ENCODE measurements around the gene GNG14.
"Not testable (repeated sequence)": the region's sequence is repeated elsewhere in the genome, so short reads cannot be mapped to it uniquely, and the experiment has no call there.

The GNG14 gene

GRCh38 chr19:12695997-12696365, 8.2 kb downstream of the GNG14 start:
- H3K36me3 ChIP-seq = peaks cover 25% of the 10 kb centered on the region
- no peak for DNase-seq
- no peaks in the 10 kb centered on the region for H3K4me1 ChIP-seq
- H3K4me3 ChIP-seq (ENCODE audit: low read depth, low read length) = peak overlapping the region; percentile 92
- H3K27me3 ChIP-seq = no peaks in the 10 kb centered on the region
- no peak for TF ChIP-seq CTCF (IDR thresholded peaks at IDR 0.05; ENCODE audit: low read depth, low read length)
- H3K9me3 ChIP-seq = no peaks in the 10 kb centered on the region

GRCh38 chr19:12696366-12697335, 8.9 kb downstream of the GNG14 start, which contains the start of gene FBXW9:
Gene FBXW9, minus strand, starts transcription at chr19:12696631. Its CDS starts 50 bp downstream, at chr19:12696581.
- H3K36me3 ChIP-seq = peaks cover 31% of the 10 kb centered on the region
- no peak for TF ChIP-seq CTCF (IDR thresholded peaks at IDR 0.05; ENCODE audit: low read depth, low read length)
- H3K9me3 ChIP-seq = no peaks in the 10 kb centered on the region
- peak within 1 kb of the TSS; percentile 92 for H3K4me3 ChIP-seq (ENCODE audit: low read depth, low read length)
- no peaks in the 10 kb centered on the region for H3K27me3 ChIP-seq
- H3K4me1 ChIP-seq = no peaks in the 10 kb centered on the region
- DNase-seq = peak; percentile 96

- H3K9me3 ChIP-seq, H3K4me1 ChIP-seq, DNase-seq, H3K27me3 ChIP-seq: not testable (repeated sequence)
- peak overlapping the region; percentile 92; the same call in 1 of the 2 replicates for H3K4me3 ChIP-seq (ENCODE audit: low read depth, low read length)
- peaks cover 39% of the 10 kb centered on the region for H3K36me3 ChIP-seq
Observed at GRCh38 chr19:12697425-12697824, 9.6 kb downstream of the GNG14 start.

GRCh38 chr19:12698138-12698537, 10.3 kb downstream of the GNG14 start:
- no peak for TF ChIP-seq CTCF (IDR thresholded peaks at IDR 0.05; ENCODE audit: low read depth, low read length)
- Histone ChIP-seq H3K4me3 (ENCODE audit: low read depth, low read length) (no peak overlapping the region), H3K27me3 (no peaks in the 10 kb centered on the region), H3K4me1 (peaks cover 3% of the 10 kb centered on the region), H3K9me3 (no peaks in the 10 kb centered on the region), H3K36me3 (peaks cover 46% of the 10 kb centered on the region)
- no peak for DNase-seq

- no peak for DNase-seq
- Histone ChIP-seq H3K36me3 (peaks cover 82% of the 10 kb centered on the region), H3K27me3 (no peaks in the 10 kb centered on the region), H3K4me1 (peaks cover 6% of the 10 kb centered on the region), H3K4me3 (ENCODE audit: low read depth, low read length) (no peak overlapping the region), H3K9me3 (no peaks in the 10 kb centered on the region)
- TF ChIP-seq CTCF (IDR thresholded peaks at IDR 0.05; ENCODE audit: low read depth, low read length) = no peak
Observed at GRCh38 chr19:12701596-12702282, 13.9 kb downstream of the GNG14 start.

GRCh38 chr19:12703046-12703445, 15.2 kb downstream of the GNG14 start:
- Histone ChIP-seq H3K27me3 (no peaks in the 10 kb centered on the region), H3K4me3 (ENCODE audit: low read depth, low read length) (no peak overlapping the region), H3K36me3 (peaks cover 90% of the 10 kb centered on the region), H3K4me1 (peaks cover 6% of the 10 kb centered on the region), H3K9me3 (no peaks in the 10 kb centered on the region)
- no peak for TF ChIP-seq CTCF (IDR thresholded peaks at IDR 0.05; ENCODE audit: low read depth, low read length)
- DNase-seq = peak; percentile 85
